ENCODE measurements around the gene ADAMTS9.

GRCh38 chr3:64619216-64619615, 68.6 kb downstream of the ADAMTS9 start:
- TF ChIP-seq, protein P1, sequence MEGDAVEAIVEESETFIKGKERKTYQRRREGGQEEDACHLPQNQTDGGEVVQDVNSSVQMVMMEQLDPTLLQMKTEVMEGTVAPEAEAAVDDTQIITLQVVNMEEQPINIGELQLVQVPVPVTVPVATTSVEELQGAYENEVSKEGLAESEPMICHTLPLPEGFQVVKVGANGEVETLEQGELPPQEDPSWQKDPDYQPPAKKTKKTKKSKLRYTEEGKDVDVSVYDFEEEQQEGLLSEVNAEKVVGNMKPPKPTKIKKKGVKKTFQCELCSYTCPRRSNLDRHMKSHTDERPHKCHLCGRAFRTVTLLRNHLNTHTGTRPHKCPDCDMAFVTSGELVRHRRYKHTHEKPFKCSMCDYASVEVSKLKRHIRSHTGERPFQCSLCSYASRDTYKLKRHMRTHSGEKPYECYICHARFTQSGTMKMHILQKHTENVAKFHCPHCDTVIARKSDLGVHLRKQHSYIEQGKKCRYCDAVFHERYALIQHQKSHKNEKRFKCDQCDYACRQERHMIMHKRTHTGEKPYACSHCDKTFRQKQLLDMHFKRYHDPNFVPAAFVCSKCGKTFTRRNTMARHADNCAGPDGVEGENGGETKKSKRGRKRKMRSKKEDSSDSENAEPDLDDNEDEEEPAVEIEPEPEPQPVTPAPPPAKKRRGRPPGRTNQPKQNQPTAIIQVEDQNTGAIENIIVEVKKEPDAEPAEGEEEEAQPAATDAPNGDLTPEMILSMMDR (IDR thresholded peaks at IDR 0.05): no peak
- no peak for TF ChIP-seq POLR2A (IDR thresholded peaks at IDR 0.05)
